D721Med (cell line): Measurements from ENCODE around the gene CKAP2L.
"Not testable (repeated sequence)": the region's sequence is repeated elsewhere in the genome, so short reads cannot be mapped to it uniquely, and the experiment has no call there.

Experiments used
- DNase-seq: peaks from one replicate; pipeline ENCODE4 v3.0.0; 2011; ENCODE audit warnings: low spot score; ENCODE audit not compliant: insufficient read length
- FAIRE-seq: peaks from 2 replicates; lab custom pipeline; 2011; peaks lifted over from hg19 to GRCh38; lab: Jason Lieb, UNC
- CTCF ChIP-seq: IDR thresholded peaks from 2 replicates; pipeline ENCODE4 v1.5.1; 2012; ENCODE audit warnings: mild to moderate bottlenecking, control low read depth; ENCODE audit not compliant: insufficient read depth; ENCODE audit errors: missing control alignments

CKAP2L gene

GRCh38 chr2:112712903-112713584 is 51.4 kb downstream of the CKAP2L start:
- no peak for DNase-seq
- no peak for FAIRE-seq

GRCh38 chr2:112712465-112712864 is 51.9 kb downstream of the CKAP2L start:
- DNase-seq (no peak), FAIRE-seq (no peak)
- no peak for TF ChIP-seq CTCF

More at GRCh38 chr2:112712903-112713584, 51.4 kb downstream of the CKAP2L start:
- TF ChIP-seq CTCF: no peak

GRCh38 chr2:112710956-112711750 is 53.3 kb downstream of the CKAP2L start:
- TF ChIP-seq CTCF: no peak
- no peak for FAIRE-seq
- DNase-seq: no peak

- FAIRE-seq (no peak), DNase-seq (no peak)
- no peak for TF ChIP-seq CTCF
Observed at GRCh38 chr2:112709703-112710102, 54.7 kb downstream of the CKAP2L start.

GRCh38 chr2:112708968-112709367 is 55.4 kb downstream of the CKAP2L start:
- DNase-seq (no peak), FAIRE-seq (no peak)
- no peak for TF ChIP-seq CTCF

- not testable (repeated sequence) for DNase-seq, FAIRE-seq
Observed at GRCh38 chr2:112706947-112707346, 57.5 kb downstream of the CKAP2L start.

- no peak for FAIRE-seq
- TF ChIP-seq CTCF: no peak
- DNase-seq: no peak
Observed at GRCh38 chr2:112706170-112706664, 58.2 kb downstream of the CKAP2L start.
